GM12864 (cell line): ENCODE results near the gene ZRSR2.

Experiments used
- DNase-seq: peaks from one replicate; pipeline ENCODE4 v3.0.0-alpha.2; 2011; ENCODE audit warnings: low read depth
- H3K4me3 ChIP-seq: 2 replicates; pipeline ENCODE4 v1.5.1; 2011; ENCODE audit warnings: mild to moderate bottlenecking, low read depth, low read length, control low read depth
- CTCF ChIP-seq: IDR thresholded peaks from 2 replicates; pipeline ENCODE4 v1.5.1; 2011; ENCODE audit warnings: low read depth, mild to moderate bottlenecking, moderate library complexity, low read length, control low read depth, inconsistent platforms; ENCODE audit errors: missing control alignments

The ZRSR2 gene

GRCh38 chrX:15856636-15857035 is 66.4 kb downstream of the ZRSR2 start:
- no peak overlapping the region; the same call in 1 of the 2 replicates for H3K4me3 ChIP-seq
- DNase-seq = no peak
- no peak for TF ChIP-seq CTCF

- no peak for DNase-seq
- no peak overlapping the region for H3K4me3 ChIP-seq
- TF ChIP-seq CTCF = no peak
Measured at GRCh38 chrX:15858051-15858450, 67.8 kb downstream of the ZRSR2 start.

GRCh38 chrX:15860921-15861320 is 70.6 kb downstream of the ZRSR2 start:
- no peak overlapping the region for H3K4me3 ChIP-seq
- TF ChIP-seq CTCF = no peak
- no peak for DNase-seq

GRCh38 chrX:15864023-15864422 is 73.7 kb downstream of the ZRSR2 start:
- no peak overlapping the region for H3K4me3 ChIP-seq
- TF ChIP-seq CTCF = no peak
- no peak for DNase-seq

GRCh38 chrX:15864629-15865028 is 74.3 kb downstream of the ZRSR2 start:
- no peak for TF ChIP-seq CTCF
- no peak for DNase-seq
- no peak overlapping the region for H3K4me3 ChIP-seq

- no peak for DNase-seq
- no peak overlapping the region for H3K4me3 ChIP-seq
- no peak for TF ChIP-seq CTCF
Measured at GRCh38 chrX:15866147-15866546, 75.9 kb downstream of the ZRSR2 start.

- no peak for DNase-seq
- no peak for TF ChIP-seq CTCF
- H3K4me3 ChIP-seq = no peak overlapping the region
Measured at GRCh38 chrX:15869695-15870094, 79.4 kb downstream of the ZRSR2 start.
